AG04449 (cell line): ENCODE data around the gene ADAM17.

ENCODE experiments used
- CTCF ChIA-PET: fragments of 350-600 bp; formaldehyde crosslinking; extraction: SDS; loops from one replicate; lab custom pipeline; 2021; ENCODE audit warnings: antibody characterized with exemption; lab: Yijun Ruan, JAX
- POLR2A ChIA-PET: fragments of 400-600, 350-600 bp; formaldehyde crosslinking; extraction: SDS; loops from one replicate; lab custom pipeline; 2020; ENCODE audit warnings: antibody characterized with exemption, inconsistent platforms; lab: Yijun Ruan, JAX
- DNase-seq: peaks from one replicate; pipeline ENCODE4 v3.0.0-alpha.2; 2010; ENCODE audit warnings: low read depth, low spot score
- H3K4me3 ChIP-seq: 2 replicates; pipeline ENCODE4 v1.5.1; 2011; ENCODE audit warnings: low read depth, mild to moderate bottlenecking, control low read depth, low read length
- TF ChIP-seq, protein P1 (sequence below): IDR thresholded peaks from one replicate; pipeline ENCODE4 v1.5.1; 2011; ENCODE audit warnings: mild to moderate bottlenecking, moderate library complexity, low read length, control low read depth, inconsistent platforms; ENCODE audit not compliant: insufficient read depth; ENCODE audit errors: missing control alignments

ADAM17 gene

DNA sequence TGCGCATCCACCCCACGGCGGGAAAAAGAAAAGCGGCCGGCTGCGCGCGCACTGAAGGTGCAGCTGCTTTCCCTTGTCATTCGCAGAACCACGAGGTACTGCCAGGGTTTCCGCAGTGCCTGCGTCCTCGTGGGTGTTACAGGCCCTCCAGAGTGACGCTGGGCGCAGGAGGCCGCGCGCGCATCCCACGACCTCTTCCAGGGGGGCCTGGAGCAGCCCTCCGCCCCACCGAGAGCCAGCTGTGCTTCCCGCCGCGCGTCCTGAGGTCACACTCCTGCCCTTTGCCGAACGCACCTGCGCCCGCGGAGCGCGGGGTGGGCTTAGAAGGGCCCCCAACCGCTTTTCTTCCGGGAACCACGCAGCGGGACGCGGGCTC lies 81.7 kb downstream of the ADAM17 start:
- CTCF ChIA-PET: interaction anchor here (1.2 to 1.3 kb wide), 2 partner anchors 9 to 331 kb away, joined by 5 read pairs; no protein-coding TSS in a partner anchor
- POLR2A ChIA-PET: no interaction called here
- H3K4me3 ChIP-seq: peak overlapping the region; percentile 73
- TF ChIP-seq, protein P1, sequence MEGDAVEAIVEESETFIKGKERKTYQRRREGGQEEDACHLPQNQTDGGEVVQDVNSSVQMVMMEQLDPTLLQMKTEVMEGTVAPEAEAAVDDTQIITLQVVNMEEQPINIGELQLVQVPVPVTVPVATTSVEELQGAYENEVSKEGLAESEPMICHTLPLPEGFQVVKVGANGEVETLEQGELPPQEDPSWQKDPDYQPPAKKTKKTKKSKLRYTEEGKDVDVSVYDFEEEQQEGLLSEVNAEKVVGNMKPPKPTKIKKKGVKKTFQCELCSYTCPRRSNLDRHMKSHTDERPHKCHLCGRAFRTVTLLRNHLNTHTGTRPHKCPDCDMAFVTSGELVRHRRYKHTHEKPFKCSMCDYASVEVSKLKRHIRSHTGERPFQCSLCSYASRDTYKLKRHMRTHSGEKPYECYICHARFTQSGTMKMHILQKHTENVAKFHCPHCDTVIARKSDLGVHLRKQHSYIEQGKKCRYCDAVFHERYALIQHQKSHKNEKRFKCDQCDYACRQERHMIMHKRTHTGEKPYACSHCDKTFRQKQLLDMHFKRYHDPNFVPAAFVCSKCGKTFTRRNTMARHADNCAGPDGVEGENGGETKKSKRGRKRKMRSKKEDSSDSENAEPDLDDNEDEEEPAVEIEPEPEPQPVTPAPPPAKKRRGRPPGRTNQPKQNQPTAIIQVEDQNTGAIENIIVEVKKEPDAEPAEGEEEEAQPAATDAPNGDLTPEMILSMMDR: no peak
- no peak for DNase-seq

DNA sequence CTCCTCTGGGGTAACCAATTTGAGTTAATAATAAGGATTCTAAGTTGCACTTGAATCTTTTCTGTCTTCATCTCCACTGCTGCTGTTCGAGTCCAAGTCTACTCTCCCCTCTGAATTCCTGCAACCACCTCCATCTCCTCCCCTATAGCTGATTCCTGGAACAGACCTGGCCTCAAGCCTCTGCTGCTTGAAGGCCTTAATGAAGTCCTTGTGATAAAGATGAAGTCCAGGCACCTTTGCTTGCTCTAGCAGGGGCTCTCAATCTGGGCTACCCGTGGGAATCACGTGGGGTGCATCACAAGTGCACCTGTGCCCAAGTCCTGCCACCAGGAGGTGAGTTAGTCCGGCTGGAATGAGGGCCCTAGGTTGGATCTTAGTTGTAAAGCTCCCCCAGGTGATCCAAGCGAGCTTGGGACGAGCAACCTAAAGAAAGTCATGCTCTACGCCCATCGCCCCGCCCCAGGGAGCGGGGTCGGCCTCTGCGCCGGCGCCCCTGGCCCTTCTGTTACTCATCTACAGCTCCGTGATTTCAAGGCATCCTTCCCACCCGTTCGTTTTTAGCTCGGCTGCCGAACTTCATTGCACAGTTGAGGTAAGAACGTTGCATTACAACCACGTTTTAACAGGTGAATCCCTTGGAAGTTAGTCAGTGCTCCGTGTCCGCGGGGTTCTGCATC lies 82.2 kb downstream of the ADAM17 start:
- no peak for DNase-seq
- ChIA-PET CTCF (interaction anchor here (1.2 to 1.3 kb wide), 2 partner anchors 10 to 330 kb away, joined by 5 read pairs; no protein-coding TSS in a partner anchor), POLR2A (no interaction called here)
- H3K4me3 ChIP-seq: peak overlapping the region; percentile 73
- TF ChIP-seq, protein P1: no peak

DNA sequence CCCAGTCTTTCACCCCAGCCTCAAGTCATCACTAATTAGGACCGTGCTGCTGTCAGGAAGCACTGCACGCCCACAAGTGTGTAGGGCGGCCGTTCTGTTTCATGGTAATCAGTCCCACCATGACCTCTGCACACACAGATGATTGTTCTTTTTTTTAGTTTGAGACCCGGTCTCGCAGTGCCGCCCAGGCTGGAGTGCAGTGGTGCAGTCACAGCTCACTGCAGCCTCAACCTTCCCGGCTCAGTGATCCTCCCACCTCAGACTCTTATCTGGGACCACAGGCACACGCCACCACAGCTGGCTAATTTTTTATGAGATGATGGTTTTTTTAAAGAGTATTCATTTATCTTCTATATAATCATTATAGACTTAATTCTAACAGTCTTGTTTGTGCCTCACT lies 83.1 kb downstream of the ADAM17 start:
- TF ChIP-seq, protein P1: no peak
- H3K4me3 ChIP-seq: no peak overlapping the region
- no peak for DNase-seq
- ChIA-PET CTCF (interaction anchor here (1.3 kb wide), 1 partner anchor 11 kb away, joined by 5 read pairs; no protein-coding TSS in a partner anchor), POLR2A (interaction anchor here (0.6 kb wide), 1 partner anchor 31 kb away, joined by 3 read pairs; no protein-coding TSS in a partner anchor)

DNA sequence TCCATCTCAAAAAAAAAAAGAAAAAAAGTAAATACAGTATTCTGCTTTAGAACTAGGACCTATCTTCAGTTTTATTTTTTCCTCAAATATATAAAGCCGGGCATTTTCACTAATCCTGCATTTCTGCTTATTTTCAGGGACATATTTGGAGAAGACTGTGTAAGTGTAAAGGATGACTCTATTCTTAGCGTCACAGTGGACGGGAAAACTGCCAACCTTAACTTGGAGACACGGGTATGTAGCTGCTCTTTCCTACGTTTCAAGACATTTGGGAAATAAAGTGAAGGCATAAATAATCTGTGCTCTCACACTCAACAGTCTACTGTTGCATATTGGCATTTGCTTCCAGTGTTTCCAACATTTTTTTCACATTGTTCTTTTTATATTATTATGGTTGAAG lies 84.4 kb downstream of the ADAM17 start:
- H3K4me3 ChIP-seq: no peak overlapping the region
- ChIA-PET CTCF (no interaction called here), POLR2A (no interaction called here)
- TF ChIP-seq, protein P1: no peak
- DNase-seq: no peak

- ChIA-PET POLR2A (no interaction called here), CTCF (interaction anchor here (0.7 to 1.1 kb wide), 2 partner anchors 15 to 17 kb away, joined by 3 read pairs; no protein-coding TSS in a partner anchor)
- H3K4me3 ChIP-seq: no peak overlapping the region
- TF ChIP-seq, protein P1: no peak
- DNase-seq: no peak
Measured at GRCh38 chr2:9467687-9468086, 87.9 kb downstream of the ADAM17 start.

GRCh38 chr2:9466147-9466683 lies 89.4 kb downstream of the ADAM17 start:
- no peak overlapping the region for H3K4me3 ChIP-seq
- no peak for DNase-seq
- ChIA-PET POLR2A (no interaction called here), CTCF (no interaction called here)
- TF ChIP-seq, protein P1: no peak
